HepG2 (cell line): ENCODE results near the gene AMIGO3. TPM values are rescaled to one million over a fixed set of nuclear protein-coding genes. Genes with fewer than 3 reads are reported as not detected.

Source experiments
- DNMT1 ChIP-seq: sonication (generic); formaldehyde crosslinking; IDR thresholded peaks from 2 replicates; pipeline ENCODE4 v1.5.1; 2020; ENCODE audit warnings: mild to moderate bottlenecking, missing genetic modification reagents
- IKZF1 ChIP-seq: fragments of 450-650 bp; IDR thresholded peaks from 2 replicates; pipeline ENCODE4 v1.7.1; 2016
- KDM3A ChIP-seq: IDR thresholded peaks from 2 replicates; pipeline ENCODE4 v1.6.1; 2018; ENCODE audit warnings: low read depth, missing compliant biosample characterization
- KMT2A ChIP-seq: sonication (generic); formaldehyde crosslinking; IDR thresholded peaks from 2 replicates; pipeline ENCODE4 v1.4.0; 2020; ENCODE audit warnings: missing genetic modification reagents
- NR1H2 ChIP-seq: sonication (generic); formaldehyde crosslinking; IDR thresholded peaks from 2 replicates; pipeline ENCODE4 v1.8.1; 2022; ENCODE audit warnings: low read depth, missing genetic modification reagents, borderline replicate concordance
- PHF5A ChIP-seq: IDR thresholded peaks from one replicate; pipeline ENCODE4 v1.6.1; 2018; ENCODE audit warnings: low read depth, missing genetic modification reagents; ENCODE audit not compliant: unreplicated experiment
- RORA ChIP-seq: sonication (generic); formaldehyde crosslinking; IDR thresholded peaks from 2 replicates; pipeline ENCODE4 v1.5.0; 2020; ENCODE audit warnings: mild to moderate bottlenecking, missing genetic modification reagents, moderate library complexity
- TCF7 ChIP-seq: sonication (generic); IDR thresholded peaks from 2 replicates; pipeline ENCODE4 v1.6.1; 2016; ENCODE audit warnings: antibody characterized with exemption, low read depth
- THAP11 ChIP-seq: IDR thresholded peaks from 2 replicates; pipeline ENCODE4 v1.6.1; 2016; ENCODE audit warnings: missing biosample characterization, missing genetic modification reagents
- XRCC5 ChIP-seq: fragments of 200-400 bp; formaldehyde crosslinking; optimal IDR thresholded peaks from 2 replicates; pipeline ENCODE3; 2017; ENCODE audit warnings: mild to moderate bottlenecking, low read length
- ZIK1 ChIP-seq: sonication (generic); formaldehyde crosslinking; IDR thresholded peaks from 2 replicates; pipeline ENCODE4 v1.5.0; 2020; ENCODE audit warnings: mild to moderate bottlenecking, low read depth, missing genetic modification reagents, borderline replicate concordance
- polyA plus RNA-seq, 8 experiments: library from polyadenylated mRNA; depleted of rRNA in 3 of 8; stranded (reverse) in 7 of 8; unstranded in 1 of 8; fragments of >200 nt; fragmentation: Illumina TruSeq in 4 of 8; extraction: Trizol in 4 of 8; gene quantifications; 2 replicates each; pipeline versions ENCODE4 v1.2.1 to v1.2.3, GENCODE V29; 2011 to 2016; ENCODE audit warnings: low read depth in 4 of 8, missing spikeins in 1 of 8, mixed read lengths in 1 of 8; ENCODE audit not compliant: insufficient read depth in 1 of 8
- total RNA-seq, 5 experiments: library from RNA; depleted of rRNA; stranded (reverse); fragments of >200 nt; fragmentation: Illumina TruSeq; extraction: Trizol; gene quantifications; 2 replicates each; pipeline ENCODE4 v1.2.3, GENCODE V29; 2016; ENCODE audit warnings: low read depth in 1 of 5
- TF ChIP-seq, protein P1 (sequence below): sonication (generic); formaldehyde crosslinking; IDR thresholded peaks from 2 replicates; pipeline ENCODE4 v1.9.0; 2022; ENCODE audit warnings: missing genetic modification reagents, mild to moderate bottlenecking, borderline replicate concordance
- TF ChIP-seq, protein P2 (sequence below): sonication (generic); formaldehyde crosslinking; conservative IDR thresholded peaks from 2 replicates; pipeline ENCODE4 v1.8.0; 2022; ENCODE audit warnings: low read depth, missing genetic modification reagents
- TF ChIP-seq, protein P3 (sequence below): sonication (generic); formaldehyde crosslinking; IDR thresholded peaks from 2 replicates; pipeline ENCODE4 v1.8.0; 2022; ENCODE audit warnings: mild to moderate bottlenecking, missing genetic modification reagents, borderline replicate concordance
- TF ChIP-seq, protein P4 (sequence below): sonication (generic); formaldehyde crosslinking; IDR thresholded peaks from 2 replicates; pipeline ENCODE4 v1.5.0; 2020; ENCODE audit warnings: missing genetic modification reagents
- TF ChIP-seq, protein P5 (sequence below): sonication (generic); formaldehyde crosslinking; IDR thresholded peaks from 2 replicates; pipeline ENCODE4 v1.5.0; 2020; ENCODE audit warnings: mild to moderate bottlenecking, missing genetic modification reagents, borderline replicate concordance

AMIGO3 gene
- total and polyA plus RNA-seq, 2 of the 13 experiments (the other 11 are each of a cell fraction or from before 2014, with no cell fraction given): 0.35 TPM; not detected in 1

DNA sequence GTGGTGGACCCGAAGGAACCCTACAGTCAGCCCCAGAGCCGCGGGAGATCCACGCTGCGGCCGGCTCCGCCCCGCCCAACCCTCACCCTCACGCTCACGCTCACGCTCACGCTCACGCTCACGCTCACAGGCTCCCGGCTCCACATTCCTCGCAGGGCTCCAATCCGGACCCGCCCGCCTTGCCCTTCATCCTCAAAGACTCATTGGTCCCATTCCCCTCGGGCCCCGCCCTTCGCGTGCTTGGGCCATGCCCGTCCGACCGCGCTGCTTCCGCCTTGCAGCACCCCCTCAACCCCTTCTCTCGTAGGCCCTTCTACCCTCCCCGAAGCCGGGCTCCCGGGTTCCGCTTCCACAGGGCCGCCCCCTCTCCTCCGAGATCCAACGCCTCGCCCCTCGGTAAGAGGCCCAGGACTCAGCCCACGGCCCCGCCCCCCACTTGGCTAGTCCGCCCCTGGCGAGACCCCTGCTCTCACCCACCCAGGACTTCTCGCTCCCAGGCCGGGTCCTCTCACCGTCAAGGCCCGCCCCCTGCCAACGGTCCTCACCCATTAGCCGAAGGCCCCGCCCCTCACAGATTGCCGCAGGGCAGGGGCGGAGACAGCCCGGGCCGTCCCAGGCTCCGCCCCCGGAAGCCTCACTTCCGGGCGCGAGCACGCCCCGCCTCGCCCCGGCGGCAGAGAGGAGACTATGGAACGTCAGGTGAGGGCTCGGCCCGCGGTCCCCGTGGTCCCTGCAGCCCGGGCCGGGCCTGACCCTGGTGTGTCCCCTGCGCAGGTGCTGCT, 45.6 kb downstream of the AMIGO3 start, which contains the start of gene APEH (continued):
- TF ChIP-seq, protein P1, sequence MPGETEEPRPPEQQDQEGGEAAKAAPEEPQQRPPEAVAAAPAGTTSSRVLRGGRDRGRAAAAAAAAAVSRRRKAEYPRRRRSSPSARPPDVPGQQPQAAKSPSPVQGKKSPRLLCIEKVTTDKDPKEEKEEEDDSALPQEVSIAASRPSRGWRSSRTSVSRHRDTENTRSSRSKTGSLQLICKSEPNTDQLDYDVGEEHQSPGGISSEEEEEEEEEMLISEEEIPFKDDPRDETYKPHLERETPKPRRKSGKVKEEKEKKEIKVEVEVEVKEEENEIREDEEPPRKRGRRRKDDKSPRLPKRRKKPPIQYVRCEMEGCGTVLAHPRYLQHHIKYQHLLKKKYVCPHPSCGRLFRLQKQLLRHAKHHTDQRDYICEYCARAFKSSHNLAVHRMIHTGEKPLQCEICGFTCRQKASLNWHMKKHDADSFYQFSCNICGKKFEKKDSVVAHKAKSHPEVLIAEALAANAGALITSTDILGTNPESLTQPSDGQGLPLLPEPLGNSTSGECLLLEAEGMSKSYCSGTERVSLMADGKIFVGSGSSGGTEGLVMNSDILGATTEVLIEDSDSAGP: peak; percentile 84
- no peak for TF ChIP-seq IKZF1
- TF ChIP-seq XRCC5: peak; percentile 31
- TF ChIP-seq ZIK1: no peak
- TF ChIP-seq KMT2A: peak; percentile 57; the same call in 1 of the 2 replicates
- no peak for TF ChIP-seq TCF7
- TF ChIP-seq, protein P2, sequence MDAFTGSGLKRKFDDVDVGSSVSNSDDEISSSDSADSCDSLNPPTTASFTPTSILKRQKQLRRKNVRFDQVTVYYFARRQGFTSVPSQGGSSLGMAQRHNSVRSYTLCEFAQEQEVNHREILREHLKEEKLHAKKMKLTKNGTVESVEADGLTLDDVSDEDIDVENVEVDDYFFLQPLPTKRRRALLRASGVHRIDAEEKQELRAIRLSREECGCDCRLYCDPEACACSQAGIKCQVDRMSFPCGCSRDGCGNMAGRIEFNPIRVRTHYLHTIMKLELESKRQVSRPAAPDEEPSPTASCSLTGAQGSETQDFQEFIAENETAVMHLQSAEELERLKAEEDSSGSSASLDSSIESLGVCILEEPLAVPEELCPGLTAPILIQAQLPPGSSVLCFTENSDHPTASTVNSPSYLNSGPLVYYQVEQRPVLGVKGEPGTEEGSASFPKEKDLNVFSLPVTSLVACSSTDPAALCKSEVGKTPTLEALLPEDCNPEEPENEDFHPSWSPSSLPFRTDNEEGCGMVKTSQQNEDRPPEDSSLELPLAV (CRISPR knock-in tag): no peak
- TF ChIP-seq DNMT1: peak; percentile 49
- TF ChIP-seq, protein P3, sequence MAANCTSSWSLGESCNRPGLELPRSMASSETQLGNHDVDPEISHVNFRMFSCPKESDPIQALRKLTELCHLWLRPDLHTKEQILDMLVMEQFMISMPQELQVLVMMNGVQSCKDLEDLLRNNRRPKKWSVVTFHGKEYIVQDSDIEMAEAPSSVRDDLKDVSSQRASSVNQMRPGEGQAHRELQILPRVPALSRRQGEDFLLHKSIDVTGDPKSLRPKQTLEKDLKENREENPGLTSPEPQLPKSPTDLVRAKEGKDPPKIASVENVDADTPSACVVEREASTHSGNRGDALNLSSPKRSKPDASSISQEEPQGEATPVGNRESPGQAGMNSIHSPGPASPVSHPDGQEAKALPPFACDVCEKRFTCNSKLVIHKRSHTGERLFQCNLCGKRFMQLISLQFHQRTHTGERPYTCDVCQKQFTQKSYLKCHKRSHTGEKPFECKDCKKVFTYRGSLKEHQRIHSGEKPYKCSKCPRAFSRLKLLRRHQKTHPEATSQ (CRISPR knock-in tag): no peak
- TF ChIP-seq, protein P4, sequence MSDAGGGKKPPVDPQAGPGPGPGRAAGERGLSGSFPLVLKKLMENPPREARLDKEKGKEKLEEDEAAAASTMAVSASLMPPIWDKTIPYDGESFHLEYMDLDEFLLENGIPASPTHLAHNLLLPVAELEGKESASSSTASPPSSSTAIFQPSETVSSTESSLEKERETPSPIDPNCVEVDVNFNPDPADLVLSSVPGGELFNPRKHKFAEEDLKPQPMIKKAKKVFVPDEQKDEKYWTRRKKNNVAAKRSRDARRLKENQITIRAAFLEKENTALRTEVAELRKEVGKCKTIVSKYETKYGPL (CRISPR knock-in tag): no peak
- TF ChIP-seq PHF5A (CRISPR knock-in tag): no peak
- TF ChIP-seq, protein P5, sequence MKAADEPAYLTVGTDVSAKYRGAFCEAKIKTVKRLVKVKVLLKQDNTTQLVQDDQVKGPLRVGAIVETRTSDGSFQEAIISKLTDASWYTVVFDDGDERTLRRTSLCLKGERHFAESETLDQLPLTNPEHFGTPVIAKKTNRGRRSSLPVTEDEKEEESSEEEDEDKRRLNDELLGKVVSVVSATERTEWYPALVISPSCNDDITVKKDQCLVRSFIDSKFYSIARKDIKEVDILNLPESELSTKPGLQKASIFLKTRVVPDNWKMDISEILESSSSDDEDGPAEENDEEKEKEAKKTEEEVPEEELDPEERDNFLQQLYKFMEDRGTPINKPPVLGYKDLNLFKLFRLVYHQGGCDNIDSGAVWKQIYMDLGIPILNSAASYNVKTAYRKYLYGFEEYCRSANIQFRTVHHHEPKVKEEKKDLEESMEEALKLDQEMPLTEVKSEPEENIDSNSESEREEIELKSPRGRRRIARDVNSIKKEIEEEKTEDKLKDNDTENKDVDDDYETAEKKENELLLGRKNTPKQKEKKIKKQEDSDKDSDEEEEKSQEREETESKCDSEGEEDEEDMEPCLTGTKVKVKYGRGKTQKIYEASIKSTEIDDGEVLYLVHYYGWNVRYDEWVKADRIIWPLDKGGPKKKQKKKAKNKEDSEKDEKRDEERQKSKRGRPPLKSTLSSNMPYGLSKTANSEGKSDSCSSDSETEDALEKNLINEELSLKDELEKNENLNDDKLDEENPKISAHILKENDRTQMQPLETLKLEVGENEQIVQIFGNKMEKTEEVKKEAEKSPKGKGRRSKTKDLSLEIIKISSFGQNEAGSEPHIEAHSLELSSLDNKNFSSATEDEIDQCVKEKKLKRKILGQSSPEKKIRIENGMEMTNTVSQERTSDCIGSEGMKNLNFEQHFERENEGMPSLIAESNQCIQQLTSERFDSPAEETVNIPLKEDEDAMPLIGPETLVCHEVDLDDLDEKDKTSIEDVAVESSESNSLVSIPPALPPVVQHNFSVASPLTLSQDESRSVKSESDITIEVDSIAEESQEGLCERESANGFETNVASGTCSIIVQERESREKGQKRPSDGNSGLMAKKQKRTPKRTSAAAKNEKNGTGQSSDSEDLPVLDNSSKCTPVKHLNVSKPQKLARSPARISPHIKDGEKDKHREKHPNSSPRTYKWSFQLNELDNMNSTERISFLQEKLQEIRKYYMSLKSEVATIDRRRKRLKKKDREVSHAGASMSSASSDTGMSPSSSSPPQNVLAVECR (CRISPR knock-in tag): peak; percentile 91
- no peak for TF ChIP-seq NR1H2 (CRISPR knock-in tag)
- peak; percentile 28; the same call in 1 of the 2 replicates for TF ChIP-seq KDM3A (CRISPR knock-in tag)
- TF ChIP-seq THAP11: peak; percentile 76; the same call in 1 of the 2 replicates
- no peak for TF ChIP-seq RORA (CRISPR knock-in tag)
